GM23338 (cell line): Measurements from ENCODE around the gene XAB2. TPM values are rescaled to one million over a fixed set of nuclear protein-coding genes. Genes with fewer than 3 reads are reported as not detected.

Experiments
- CREB1 ChIP-seq: fragments of 250-450 bp; sonication (Bioruptor Pico); IDR thresholded peaks from 2 replicates; pipeline ENCODE4 v1.5.0; 2020; ENCODE audit warnings: low read depth, mild to moderate bottlenecking, moderate library complexity
- CTCF ChIP-seq, 2 experiments: fragments of 200-600 bp in 1 of 2; sonication (generic) in 1 of 2; conservative IDR thresholded peaks; 2 replicates each; pipeline versions ENCODE4 v1.5.1 to v1.6.1; 2016 to 2017; ENCODE audit warnings: antibody characterized with exemption in 2 of 2, low read depth in 2 of 2, mild to moderate bottlenecking in 2 of 2, moderate library complexity in 1 of 2
- EZH2 ChIP-seq: fragments of 200-600 bp; sonication (generic); IDR thresholded peaks from one replicate; pipeline ENCODE4 v1.8.0; 2017; ENCODE audit warnings: antibody characterized with exemption, mild to moderate bottlenecking, low read depth; ENCODE audit not compliant: unreplicated experiment
- EZH2phosphoT487 ChIP-seq: fragments of 200-600 bp; sonication (generic); IDR thresholded peaks from one replicate; pipeline ENCODE4 v1.8.1; 2018; ENCODE audit warnings: antibody characterized with exemption; ENCODE audit not compliant: unreplicated experiment
- JUNB ChIP-seq: IDR thresholded peaks from one replicate; pipeline ENCODE4 v1.6.1; 2016; ENCODE audit warnings: antibody characterized with exemption; ENCODE audit not compliant: unreplicated experiment
- NANOG ChIP-seq: IDR thresholded peaks from 2 replicates; pipeline ENCODE4 v1.6.1; 2016; ENCODE audit warnings: antibody characterized with exemption, borderline replicate concordance
- REST ChIP-seq: IDR thresholded peaks from one replicate; pipeline ENCODE4 v1.6.1; 2018; ENCODE audit warnings: antibody characterized with exemption; ENCODE audit not compliant: unreplicated experiment
- STAT1 ChIP-seq: IDR thresholded peaks from one replicate; pipeline ENCODE4 v1.6.1; 2016; ENCODE audit warnings: antibody characterized with exemption; ENCODE audit not compliant: unreplicated experiment
- ZNF331 ChIP-seq: fragments of 250-450 bp; sonication (Bioruptor Pico); IDR thresholded peaks from 2 replicates; pipeline ENCODE4 v1.5.0; 2020; ENCODE audit warnings: low read depth, mild to moderate bottlenecking, moderate library complexity
- ZNF462 ChIP-seq: fragments of 250-450 bp; sonication (Bioruptor Pico); IDR thresholded peaks from 2 replicates; pipeline ENCODE4 v1.5.0; 2020; ENCODE audit warnings: mild to moderate bottlenecking, moderate library complexity
- polyA plus RNA-seq: library from polyadenylated mRNA; unstranded; fragments of >200 nt; fragmentation: Nextera tagmentation; extraction: Ambion mirVana; gene quantifications from 2 replicates; pipeline ENCODE4 v1.2.1, GENCODE V29; 2016
- total RNA-seq: library from RNA; depleted of rRNA; stranded (reverse); fragments of >200 nt; shearing (Covaris generic); gene quantifications from 2 replicates; pipeline ENCODE4 v1.2.3, GENCODE V29; 2014

XAB2 gene
- total and polyA plus RNA-seq, 2 experiments from 2014 or later, result 18.4 to 69.0 TPM

- no peak for TF ChIP-seq ZNF462
- TF ChIP-seq STAT1, result no peak
- TF ChIP-seq CREB1 (CRISPR knock-in tag), result no peak
- no peak for TF ChIP-seq REST
- TF ChIP-seq ZNF331, result no peak
- TF ChIP-seq CTCF (conservative IDR thresholded peaks at IDR 0.05; ENCODE audit: low read depth in 2 of 2), result no peak
- no peak for TF ChIP-seq JUNB
- TF ChIP-seq EZH2phosphoT487, result no peak
- TF ChIP-seq NANOG, result no peak
- TF ChIP-seq EZH2, result no peak
Measured at GRCh38 chr19:7645163-7645562, 15.8 kb upstream of the XAB2 start (continued).
